ENCODE measurements around the gene EPHX1. TPM values are rescaled to one million over a fixed set of nuclear protein-coding genes. Genes with fewer than 3 reads are reported as not detected.

Gene EPHX1
- total and polyA plus RNA-seq, 2 donors (not counting 1 experiment from before 2014, with no cell fraction given) = 39.1 to 44.3 TPM

DNA sequence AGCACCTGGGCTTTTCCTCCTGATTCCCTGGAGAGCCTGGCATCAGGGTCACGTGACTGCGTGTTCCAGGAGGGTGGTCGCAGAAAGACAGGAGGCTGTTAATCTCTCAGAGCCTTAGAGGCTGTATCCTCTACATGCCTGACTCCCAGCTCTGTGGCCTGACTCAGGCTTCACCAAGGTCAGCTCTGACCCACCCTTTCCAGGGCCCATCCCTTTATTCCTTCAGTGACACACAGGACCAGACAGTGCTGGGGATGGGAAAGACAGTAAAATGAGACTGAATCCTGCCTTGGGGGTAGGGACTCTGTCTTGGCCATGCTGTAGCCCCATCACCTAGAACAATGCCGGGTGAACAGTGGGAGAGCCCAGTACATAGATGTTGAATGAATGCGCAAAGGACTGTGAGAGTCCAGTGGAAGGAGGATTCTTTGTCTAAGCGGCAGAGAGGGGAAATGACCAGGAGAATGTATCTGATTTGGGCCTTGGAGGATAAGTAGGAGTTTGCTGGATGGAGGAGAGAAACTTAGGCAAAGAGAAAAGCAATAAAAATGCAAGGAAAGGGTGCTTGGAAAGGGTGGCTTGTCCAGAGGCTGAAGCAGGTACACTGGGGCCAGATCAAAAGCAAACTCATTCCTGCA, 33.0 kb downstream of the EPHX1 start:
- Histone ChIP-seq H3K4me1 (ENCODE audit: control insufficient read depth, extremely low read depth, insufficient read depth, low read length) (no peaks in the 10 kb centered on the region), H3K9ac (ENCODE audit: insufficient read depth, low read length) (no peak overlapping the region), H2AFZ (ENCODE audit: low read length) (no peak overlapping the region), H3K4me2 (ENCODE audit: extremely low read depth, insufficient read depth, low read length) (no peak overlapping the region), H3K36me3 (ENCODE audit: control insufficient read depth, insufficient read depth, low read length) (peaks cover 17% of the 10 kb centered on the region), H3K27ac (ENCODE audit: insufficient read depth, low read length) (no peak overlapping the region), H3K79me2 (ENCODE audit: control insufficient read depth, insufficient read depth, low read length) (no peaks in the 10 kb centered on the region), H4K20me1 (ENCODE audit: control insufficient read depth, extremely low read depth, insufficient read depth, low read length) (no peaks in the 10 kb centered on the region), H3K4me3 (replicated peaks in 1 of 4; ENCODE audit: control extremely low read depth in 1 of 4, insufficient read depth in 1 of 4, low read depth in 3 of 4, low read length in 4 of 4) (no peak overlapping the region), H3K9me3 (ENCODE audit: control insufficient read depth, insufficient read depth, low read depth, low read length) (no peaks in the 10 kb centered on the region), H3K27me3 (ENCODE audit: control insufficient read depth, insufficient read depth, low read length) (no peaks in the 10 kb centered on the region)
- TF ChIP-seq, protein P1, sequence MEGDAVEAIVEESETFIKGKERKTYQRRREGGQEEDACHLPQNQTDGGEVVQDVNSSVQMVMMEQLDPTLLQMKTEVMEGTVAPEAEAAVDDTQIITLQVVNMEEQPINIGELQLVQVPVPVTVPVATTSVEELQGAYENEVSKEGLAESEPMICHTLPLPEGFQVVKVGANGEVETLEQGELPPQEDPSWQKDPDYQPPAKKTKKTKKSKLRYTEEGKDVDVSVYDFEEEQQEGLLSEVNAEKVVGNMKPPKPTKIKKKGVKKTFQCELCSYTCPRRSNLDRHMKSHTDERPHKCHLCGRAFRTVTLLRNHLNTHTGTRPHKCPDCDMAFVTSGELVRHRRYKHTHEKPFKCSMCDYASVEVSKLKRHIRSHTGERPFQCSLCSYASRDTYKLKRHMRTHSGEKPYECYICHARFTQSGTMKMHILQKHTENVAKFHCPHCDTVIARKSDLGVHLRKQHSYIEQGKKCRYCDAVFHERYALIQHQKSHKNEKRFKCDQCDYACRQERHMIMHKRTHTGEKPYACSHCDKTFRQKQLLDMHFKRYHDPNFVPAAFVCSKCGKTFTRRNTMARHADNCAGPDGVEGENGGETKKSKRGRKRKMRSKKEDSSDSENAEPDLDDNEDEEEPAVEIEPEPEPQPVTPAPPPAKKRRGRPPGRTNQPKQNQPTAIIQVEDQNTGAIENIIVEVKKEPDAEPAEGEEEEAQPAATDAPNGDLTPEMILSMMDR (conservative IDR thresholded peaks at IDR 0.05 in 1 of 2, IDR thresholded peaks at IDR 0.05 in 1 of 2; ENCODE audit: low read depth in 1 of 2, low read length in 2 of 2) = no peak
- TF ChIP-seq EZH2 (IDR thresholded peaks at IDR 0.05; ENCODE audit: low read length, missing control alignments) = no peak
- no peak for DNase-seq (ENCODE audit: low read depth in 2 of 2)

DNA sequence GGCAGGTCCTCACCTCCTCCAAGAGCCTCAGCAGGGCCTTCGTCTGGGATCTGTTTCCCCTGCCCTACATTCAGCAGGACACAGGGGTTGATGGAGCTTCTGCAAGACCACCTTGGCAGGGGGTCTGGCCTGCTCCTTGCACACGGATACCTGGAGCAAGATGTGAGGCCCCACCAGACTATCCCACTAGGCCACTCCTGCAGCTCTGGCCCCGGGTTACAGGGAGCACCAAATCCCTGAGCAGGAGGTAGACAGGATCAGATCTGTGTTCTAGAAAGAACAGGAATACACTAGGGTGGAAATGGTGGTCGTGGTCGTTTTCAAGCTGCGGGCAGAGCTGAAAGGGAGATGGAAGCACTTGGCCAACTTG, 33.5 kb downstream of the EPHX1 start:
- H3K4me1 ChIP-seq (ENCODE audit: control insufficient read depth, extremely low read depth, insufficient read depth, low read length) = no peaks in the 10 kb centered on the region
- H3K9me3 ChIP-seq (ENCODE audit: control insufficient read depth, insufficient read depth, low read depth, low read length) = no peaks in the 10 kb centered on the region
- no peak overlapping the region for H3K4me2 ChIP-seq (ENCODE audit: extremely low read depth, insufficient read depth, low read length)
- no peak overlapping the region for H2AFZ ChIP-seq (ENCODE audit: low read length)
- no peaks in the 10 kb centered on the region for H3K79me2 ChIP-seq (ENCODE audit: control insufficient read depth, insufficient read depth, low read length)
- no peak overlapping the region for H3K4me3 ChIP-seq (replicated peaks in 1 of 4; ENCODE audit: control extremely low read depth in 1 of 4, insufficient read depth in 1 of 4, low read depth in 3 of 4, low read length in 4 of 4)
- H3K27me3 ChIP-seq (ENCODE audit: control insufficient read depth, insufficient read depth, low read length) = no peaks in the 10 kb centered on the region
- no peaks in the 10 kb centered on the region for H4K20me1 ChIP-seq (ENCODE audit: control insufficient read depth, extremely low read depth, insufficient read depth, low read length)
- no peak for DNase-seq (ENCODE audit: low read depth in 2 of 2)
- TF ChIP-seq EZH2 (IDR thresholded peaks at IDR 0.05; ENCODE audit: low read length, missing control alignments) = no peak
- TF ChIP-seq, protein P1 (conservative IDR thresholded peaks at IDR 0.05 in 1 of 2, IDR thresholded peaks at IDR 0.05 in 1 of 2; ENCODE audit: low read depth in 1 of 2, low read length in 2 of 2) = no peak
- no peak overlapping the region for H3K27ac ChIP-seq (ENCODE audit: insufficient read depth, low read length)
- no peak overlapping the region for H3K9ac ChIP-seq (ENCODE audit: insufficient read depth, low read length)
- peaks cover 17% of the 10 kb centered on the region for H3K36me3 ChIP-seq (ENCODE audit: control insufficient read depth, insufficient read depth, low read length)

DNA sequence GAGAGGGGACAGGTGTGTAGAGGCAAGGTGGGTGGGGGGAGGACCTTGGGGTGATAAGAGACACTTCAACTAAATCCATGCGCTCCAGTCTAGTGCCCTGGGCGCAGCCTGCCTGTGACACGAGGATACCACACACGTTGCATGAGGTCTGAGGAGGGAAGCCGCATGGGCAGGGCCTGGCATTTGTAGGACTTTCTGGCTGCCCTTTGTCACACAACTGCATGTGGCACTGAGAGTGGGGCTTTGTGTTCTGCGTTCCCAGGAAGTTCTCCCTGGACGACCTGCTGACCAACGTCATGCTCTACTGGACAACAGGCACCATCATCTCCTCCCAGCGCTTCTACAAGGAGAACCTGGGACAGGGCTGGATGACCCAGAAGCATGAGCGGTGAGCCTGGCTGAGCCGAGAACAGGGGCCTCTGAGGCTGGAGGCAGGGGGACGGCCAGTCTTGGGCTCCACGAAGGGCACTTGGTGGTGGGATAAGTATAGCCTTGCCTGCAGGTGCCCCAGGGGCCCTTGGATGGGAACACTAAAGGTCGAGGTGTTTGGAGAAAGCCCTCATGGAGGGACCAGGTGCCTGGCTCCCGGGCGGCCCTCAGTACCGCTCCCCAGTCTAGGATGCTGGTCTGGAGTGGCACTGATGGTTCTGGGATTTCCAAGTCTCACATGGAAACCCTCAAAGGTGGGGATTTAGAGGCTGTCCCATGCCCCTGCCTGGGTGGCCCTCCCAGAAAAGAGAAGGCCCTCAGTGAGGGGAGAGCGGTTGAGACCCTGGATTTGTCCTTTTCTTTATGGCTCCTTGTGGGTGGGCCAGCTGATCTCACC, 34.5 kb downstream of the EPHX1 start:
- Histone ChIP-seq H3K36me3 (ENCODE audit: control insufficient read depth, insufficient read depth, low read length) (peaks cover 20% of the 10 kb centered on the region), H3K4me2 (ENCODE audit: extremely low read depth, insufficient read depth, low read length) (no peak overlapping the region), H3K27ac (ENCODE audit: insufficient read depth, low read length) (no peak overlapping the region), H3K9ac (ENCODE audit: insufficient read depth, low read length) (no peak overlapping the region), H3K4me1 (ENCODE audit: control insufficient read depth, extremely low read depth, insufficient read depth, low read length) (no peaks in the 10 kb centered on the region), H3K27me3 (ENCODE audit: control insufficient read depth, insufficient read depth, low read length) (no peaks in the 10 kb centered on the region), H3K9me3 (ENCODE audit: control insufficient read depth, insufficient read depth, low read depth, low read length) (no peaks in the 10 kb centered on the region), H2AFZ (ENCODE audit: low read length) (no peak overlapping the region), H3K4me3 (replicated peaks in 1 of 4; ENCODE audit: control extremely low read depth in 1 of 4, insufficient read depth in 1 of 4, low read depth in 3 of 4, low read length in 4 of 4) (no peak overlapping the region), H3K79me2 (ENCODE audit: control insufficient read depth, insufficient read depth, low read length) (no peaks in the 10 kb centered on the region), H4K20me1 (ENCODE audit: control insufficient read depth, extremely low read depth, insufficient read depth, low read length) (no peaks in the 10 kb centered on the region)
- no peak for TF ChIP-seq EZH2 (IDR thresholded peaks at IDR 0.05; ENCODE audit: low read length, missing control alignments)
- TF ChIP-seq, protein P1 (conservative IDR thresholded peaks at IDR 0.05 in 1 of 2, IDR thresholded peaks at IDR 0.05 in 1 of 2; ENCODE audit: low read depth in 1 of 2, low read length in 2 of 2) = no peak
- DNase-seq (ENCODE audit: low read depth in 2 of 2) = no peak

Data from fibroblast of lung (primary cell).